ENCODE data around the gene IFNAR2. TPM values are rescaled to one million over a fixed set of nuclear protein-coding genes. Genes with fewer than 3 reads are reported as not detected.
"Not testable (repeated sequence)": the region's sequence is repeated elsewhere in the genome, so short reads cannot be mapped to it uniquely, and the experiment has no call there.

Gene IFNAR2
- total and polyA plus RNA-seq, 3 experiments from 2014 or later, result 23.4 to 85.3 (median 26.4) TPM

DNA sequence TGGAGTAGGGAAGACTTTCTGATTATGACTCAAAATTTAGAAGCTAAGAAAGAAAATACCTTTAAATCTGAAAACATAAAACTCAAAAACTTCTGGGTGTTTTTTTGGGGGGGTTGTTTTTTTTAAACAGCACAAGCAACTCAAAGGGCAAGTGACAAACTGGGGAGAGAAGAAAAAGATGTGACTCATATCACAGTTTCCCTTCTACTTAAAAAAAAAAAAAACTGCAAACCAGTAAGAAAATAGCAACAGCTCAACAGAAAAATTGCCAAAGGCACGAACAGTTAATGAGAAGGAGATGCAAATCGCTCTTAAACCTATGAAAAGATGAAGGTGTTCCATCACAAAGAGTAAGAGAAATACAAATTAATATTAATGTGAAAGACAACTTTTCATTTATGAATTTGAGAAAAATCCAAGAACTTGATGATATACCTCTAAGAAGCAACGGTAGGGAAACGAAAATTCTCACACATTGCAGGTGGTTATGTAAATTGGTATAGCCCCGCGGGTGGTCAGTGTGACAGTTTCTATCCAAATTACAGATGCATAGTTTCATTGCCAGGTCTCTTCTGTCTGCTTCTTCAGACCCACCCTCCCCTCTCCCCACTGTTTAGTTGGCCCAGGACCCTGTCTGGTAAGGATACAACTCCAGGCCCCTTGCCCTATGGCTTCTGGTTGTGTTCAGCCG lies 9.0 kb downstream of the IFNAR2 start:
- POLR2A ChIA-PET, result interaction anchor here (1.1 to 2.2 kb wide), 4 partner anchors 9 to 86 kb away, joined by 4 to 11 read pairs (median 6); partner anchors contain the start of genes IFNAR1, IFNAR2 and IL10RB

DNA sequence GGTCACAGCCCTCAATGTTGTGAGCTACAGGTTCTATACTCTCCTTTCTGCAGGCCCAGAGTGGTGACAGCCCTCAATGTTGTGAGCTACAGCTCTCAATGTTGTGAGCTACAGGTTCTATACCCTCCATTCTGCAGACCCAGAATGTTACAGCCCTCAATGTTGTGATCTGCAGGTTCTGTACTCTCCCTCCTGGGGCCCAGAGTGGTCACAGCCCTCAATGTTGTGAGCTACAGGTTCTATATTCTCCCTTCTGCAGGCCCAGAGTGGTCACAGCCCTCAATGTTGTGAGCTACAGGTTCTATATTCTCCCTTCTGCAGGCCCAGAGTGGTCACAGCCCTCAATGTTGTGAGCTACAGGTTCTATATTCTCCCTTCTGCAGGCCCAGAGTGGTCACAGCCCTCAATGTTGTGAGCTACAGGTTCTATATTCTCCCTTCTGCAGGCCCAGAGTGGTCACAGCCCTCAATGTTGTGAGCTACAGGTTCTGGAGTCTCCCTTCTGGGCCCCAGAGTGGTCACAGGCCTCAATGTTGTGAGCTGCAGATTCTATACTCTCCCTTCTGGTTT lies 9.9 kb downstream of the IFNAR2 start:
- CTCF ChIA-PET, result interaction anchor here (1.4 kb wide), 1 partner anchor 85 kb away, joined by 4 read pairs; the partner anchor contains the start of gene IFNAR1
- not testable (repeated sequence) for H3K27me3 Mint-ChIP-seq; H3K36me3 ChIP-seq (ENCODE audit: insufficient read depth, low read length); H3K27ac ChIP-seq (ENCODE audit: low read depth, low read length); H3K9me3 ChIP-seq (ENCODE audit: low read length); H3K9me3 Mint-ChIP-seq; H3K27me3 ChIP-seq (ENCODE audit: insufficient read depth, low read length, poor library complexity, severe bottlenecking); DNase-seq
- Mint-ChIP-seq H3K36me3 (peaks cover 0 to 38% (median 8%) of the 10 kb centered on the region in 3 donors), H3K27ac (peak overlapping the region; percentile 71 to 97 (median 86)), H3K4me1 (peaks cover 85 to 90% (median 88%) of the 10 kb centered on the region in 3 donors), H3K4me3 (peak overlapping the region; percentile 65 to 84 (median 66))
- Histone ChIP-seq H3K4me1 (ENCODE audit: insufficient read depth, low read length) (peaks cover 88% of the 10 kb centered on the region), H3K4me3 (ENCODE audit: low read length) (peak overlapping the region; percentile 21)
- POLR2A ChIA-PET, result interaction anchor here (0.6 to 1.4 kb wide), 3 partner anchors 10 to 27 kb away, joined by 4 to 9 read pairs (median 4); partner anchors contain the start of gene IL10RB

More for the DNA sequence above, 9.0 kb downstream of the IFNAR2 start:
- peaks cover 0 to 33% (median 7%) of the 10 kb centered on the region in 3 donors for H3K36me3 Mint-ChIP-seq
- peaks cover 84 to 90% (median 88%) of the 10 kb centered on the region in 3 donors for H3K4me1 Mint-ChIP-seq
- no peaks in the 10 kb centered on the region for H3K9me3 ChIP-seq (ENCODE audit: low read length)
- DNase-seq, result peak in 1 of 5 donors; percentile 16
- peaks cover 88% of the 10 kb centered on the region for H3K4me1 ChIP-seq (ENCODE audit: insufficient read depth, low read length)
- CTCF ChIA-PET, result interaction anchor here (0.6 to 1.6 kb wide), 4 partner anchors 13 to 88 kb away, joined by 3 to 5 read pairs (median 4); partner anchors contain the start of gene IFNAR1
- H3K9me3 Mint-ChIP-seq, result no peaks in the 10 kb centered on the region
- peak overlapping the region; percentile 65 to 84 (median 66) for H3K4me3 Mint-ChIP-seq
- peak overlapping the region; percentile 71 to 97 (median 87) for H3K27ac Mint-ChIP-seq
- H3K27ac ChIP-seq (ENCODE audit: low read depth, low read length), result no peak overlapping the region
- H3K36me3 ChIP-seq (ENCODE audit: insufficient read depth, low read length), result no peaks in the 10 kb centered on the region
- H3K27me3 Mint-ChIP-seq, result no peaks in the 10 kb centered on the region
- no peaks in the 10 kb centered on the region for H3K27me3 ChIP-seq (ENCODE audit: insufficient read depth, low read length, poor library complexity, severe bottlenecking)
- peak overlapping the region; percentile 21 for H3K4me3 ChIP-seq (ENCODE audit: low read length)

DNA sequence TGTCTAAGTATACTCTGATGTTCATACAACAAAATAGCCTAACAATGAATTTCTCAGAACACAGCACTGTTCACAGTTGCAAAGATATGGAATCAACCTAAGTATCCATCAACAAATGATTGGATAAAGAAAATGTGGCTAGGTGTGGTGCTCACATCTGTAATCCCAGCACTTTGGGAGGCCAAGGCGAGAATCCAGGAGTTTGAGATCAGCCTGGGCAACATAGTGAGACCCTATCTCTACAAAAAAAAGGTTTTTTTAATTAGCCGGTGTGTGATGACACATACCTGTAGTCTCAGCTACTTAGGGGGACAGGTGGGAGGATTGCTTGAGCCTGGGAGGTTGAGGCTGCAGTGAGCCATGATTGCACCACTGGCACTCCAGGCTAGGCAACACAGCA lies 10.7 kb downstream of the IFNAR2 start:
- H3K4me3 ChIP-seq (ENCODE audit: low read length), result no peak overlapping the region
- CTCF ChIA-PET, result no interaction called here
- Mint-ChIP-seq H3K4me3 (peak overlapping the region in 4 of 7 donors; percentile 33 to 49 (median 41)), H3K27me3 (no peaks in the 10 kb centered on the region), H3K9me3 (no peaks in the 10 kb centered on the region), H3K4me1 (peaks cover 83 to 90% (median 86%) of the 10 kb centered on the region in 3 donors), H3K27ac (peak overlapping the region in 7 of 8 donors; percentile 32 to 84 (median 63)), H3K36me3 (peaks cover 0 to 43% (median 13%) of the 10 kb centered on the region in 3 donors)
- no peaks in the 10 kb centered on the region for H3K27me3 ChIP-seq (ENCODE audit: insufficient read depth, low read length, poor library complexity, severe bottlenecking)
- H3K9me3 ChIP-seq (ENCODE audit: low read length), result no peaks in the 10 kb centered on the region
- no peak for DNase-seq
- POLR2A ChIA-PET, result interaction anchor here (0.6 kb wide), 1 partner anchor 9 kb away, joined by 3 read pairs; no protein-coding TSS in a partner anchor
- no peak overlapping the region for H3K27ac ChIP-seq (ENCODE audit: low read depth, low read length)
- peaks cover 88% of the 10 kb centered on the region for H3K4me1 ChIP-seq (ENCODE audit: insufficient read depth, low read length)
- H3K36me3 ChIP-seq (ENCODE audit: insufficient read depth, low read length), result peaks cover 10% of the 10 kb centered on the region

DNA sequence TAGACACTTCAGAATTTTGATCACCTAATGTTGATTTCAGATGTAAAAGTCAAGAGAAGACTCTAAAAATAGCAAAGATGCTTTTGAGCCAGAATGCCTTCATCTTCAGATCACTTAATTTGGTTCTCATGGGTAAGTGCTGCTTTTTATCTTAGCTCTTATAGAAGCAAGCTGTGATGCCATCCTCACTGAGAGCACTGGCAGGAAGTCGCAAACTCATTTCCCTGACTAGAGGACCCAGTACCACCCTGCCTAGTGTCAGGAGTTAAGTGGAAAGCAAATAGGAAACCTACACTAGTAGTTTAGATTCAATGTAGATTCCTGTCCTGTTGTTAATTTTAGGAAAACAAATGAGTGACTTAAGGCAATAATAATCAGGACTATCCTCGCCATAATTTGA lies 12.1 kb downstream of the IFNAR2 start:
- Histone ChIP-seq H3K4me3 (ENCODE audit: low read length) (no peak overlapping the region), H3K36me3 (ENCODE audit: insufficient read depth, low read length) (peaks cover 22% of the 10 kb centered on the region), H3K9me3 (ENCODE audit: low read length) (no peaks in the 10 kb centered on the region), H3K27ac (ENCODE audit: low read depth, low read length) (no peak overlapping the region), H3K27me3 (ENCODE audit: insufficient read depth, low read length, poor library complexity, severe bottlenecking) (no peaks in the 10 kb centered on the region), H3K4me1 (ENCODE audit: insufficient read depth, low read length) (peaks cover 87% of the 10 kb centered on the region)
- H3K4me1 Mint-ChIP-seq, result peaks cover 82 to 89% (median 86%) of the 10 kb centered on the region in 3 donors
- H3K27ac Mint-ChIP-seq, result peak overlapping the region in 6 of 8 donors; percentile 56 to 83 (median 71)
- H3K36me3 Mint-ChIP-seq, result peaks cover 7 to 51% (median 18%) of the 10 kb centered on the region in 3 donors
- peak overlapping the region in 4 of 7 donors; percentile 5 to 35 (median 17) for H3K4me3 Mint-ChIP-seq
- no peaks in the 10 kb centered on the region for H3K9me3 Mint-ChIP-seq
- H3K27me3 Mint-ChIP-seq, result no peaks in the 10 kb centered on the region
- DNase-seq, result peak in 1 of 5 donors; percentile 24
- CTCF ChIA-PET, result interaction anchor here (0.7 to 1.1 kb wide), 2 partner anchors 45 to 1369 kb away, joined by 3 read pairs; no protein-coding TSS in a partner anchor
- POLR2A ChIA-PET, result interaction anchor here (0.6 kb wide), 1 partner anchor 216 kb away, joined by 5 read pairs; no protein-coding TSS in a partner anchor

DNA sequence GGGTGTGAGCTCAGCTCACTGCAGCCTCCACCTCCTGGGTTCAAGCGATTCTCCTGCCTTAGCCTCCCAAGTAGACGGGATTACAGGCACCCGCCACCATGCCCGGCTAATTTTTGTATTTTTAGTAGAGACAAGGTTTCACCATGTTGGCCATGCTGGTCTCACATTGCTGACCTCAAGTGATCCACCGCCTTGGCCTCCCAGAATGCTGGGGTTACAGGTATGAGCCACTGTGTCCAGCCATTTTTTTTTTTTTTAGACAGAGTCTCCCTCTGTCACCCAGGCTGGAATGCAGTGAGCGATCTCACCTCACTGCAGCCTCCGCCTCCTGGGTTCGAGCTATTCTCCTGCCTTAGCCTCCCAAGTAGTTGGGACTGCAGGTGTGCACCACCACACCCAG lies 13.1 kb downstream of the IFNAR2 start:
- H3K27ac Mint-ChIP-seq, result peak overlapping the region in 1 of 8 donors; percentile 33
- H3K36me3 ChIP-seq (ENCODE audit: insufficient read depth, low read length), result peaks cover 29% of the 10 kb centered on the region
- H3K36me3 Mint-ChIP-seq, result peaks cover 8 to 56% (median 22%) of the 10 kb centered on the region in 3 donors
- CTCF ChIA-PET, result interaction anchor here (0.7 kb wide), 1 partner anchor 1368 kb away, joined by 3 read pairs; no protein-coding TSS in a partner anchor
- H3K27me3 ChIP-seq (ENCODE audit: insufficient read depth, low read length, poor library complexity, severe bottlenecking); H3K27me3 Mint-ChIP-seq; H3K9me3 Mint-ChIP-seq; POLR2A ChIA-PET; H3K9me3 ChIP-seq (ENCODE audit: low read length); DNase-seq; H3K4me3 ChIP-seq (ENCODE audit: low read length); H3K27ac ChIP-seq (ENCODE audit: low read depth, low read length): not testable (repeated sequence)
- H3K4me1 Mint-ChIP-seq, result peaks cover 81 to 89% (median 86%) of the 10 kb centered on the region in 3 donors
- H3K4me3 Mint-ChIP-seq, result peak overlapping the region in 1 of 7 donors; percentile 28
- peaks cover 86% of the 10 kb centered on the region for H3K4me1 ChIP-seq (ENCODE audit: insufficient read depth, low read length)

DNA sequence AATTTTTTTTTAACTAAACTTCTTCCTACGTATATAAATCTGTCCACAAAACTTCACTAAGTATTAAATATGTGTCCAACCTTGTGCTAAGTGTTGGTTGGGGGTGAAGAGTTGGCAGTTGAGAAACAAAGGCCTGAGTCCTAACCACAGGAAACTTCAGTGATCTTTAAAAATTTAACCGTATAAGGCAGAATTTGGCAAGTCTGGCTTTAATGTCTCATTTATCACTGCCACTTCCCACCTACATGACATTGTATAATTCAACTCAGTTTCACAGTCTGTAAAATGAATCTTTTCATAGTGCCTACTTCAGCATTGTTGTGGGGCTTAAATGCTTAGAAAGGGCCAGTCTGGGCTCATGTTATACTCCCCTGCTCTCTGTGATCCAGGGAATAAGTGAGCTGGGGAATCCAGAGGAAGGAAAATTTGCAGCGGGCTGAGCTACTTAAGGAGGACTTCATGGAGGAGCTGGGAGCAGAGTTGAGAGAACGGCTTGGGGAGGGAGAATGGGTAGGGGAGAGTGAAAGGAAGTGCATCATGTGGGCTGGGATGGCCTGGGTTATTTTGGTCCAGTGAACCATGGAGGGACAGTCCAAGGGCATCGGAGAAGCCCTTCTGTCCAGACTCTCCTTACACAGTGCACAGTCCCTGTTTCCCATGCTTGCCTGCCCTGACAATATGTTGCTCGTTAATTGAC lies 14.5 kb downstream of the IFNAR2 start:
- ChIA-PET POLR2A (no interaction called here), CTCF (no interaction called here)
- no peaks in the 10 kb centered on the region for H3K27me3 Mint-ChIP-seq
- peaks cover 74 to 88% (median 84%) of the 10 kb centered on the region in 3 donors for H3K4me1 Mint-ChIP-seq
- no peak for DNase-seq
- peaks cover 13 to 66% (median 30%) of the 10 kb centered on the region in 3 donors for H3K36me3 Mint-ChIP-seq
- Histone ChIP-seq H3K27me3 (ENCODE audit: insufficient read depth, low read length, poor library complexity, severe bottlenecking) (no peaks in the 10 kb centered on the region), H3K36me3 (ENCODE audit: insufficient read depth, low read length) (peaks cover 37% of the 10 kb centered on the region), H3K27ac (ENCODE audit: low read depth, low read length) (no peak overlapping the region), H3K9me3 (ENCODE audit: low read length) (no peaks in the 10 kb centered on the region), H3K4me3 (ENCODE audit: low read length) (peak overlapping the region; percentile 9), H3K4me1 (ENCODE audit: insufficient read depth, low read length) (peaks cover 81% of the 10 kb centered on the region)
- no peaks in the 10 kb centered on the region for H3K9me3 Mint-ChIP-seq
- peak overlapping the region in 6 of 7 donors; percentile 67 to 78 (median 76) for H3K4me3 Mint-ChIP-seq
- H3K27ac Mint-ChIP-seq, result peak overlapping the region; percentile 45 to 97 (median 87)

DNA sequence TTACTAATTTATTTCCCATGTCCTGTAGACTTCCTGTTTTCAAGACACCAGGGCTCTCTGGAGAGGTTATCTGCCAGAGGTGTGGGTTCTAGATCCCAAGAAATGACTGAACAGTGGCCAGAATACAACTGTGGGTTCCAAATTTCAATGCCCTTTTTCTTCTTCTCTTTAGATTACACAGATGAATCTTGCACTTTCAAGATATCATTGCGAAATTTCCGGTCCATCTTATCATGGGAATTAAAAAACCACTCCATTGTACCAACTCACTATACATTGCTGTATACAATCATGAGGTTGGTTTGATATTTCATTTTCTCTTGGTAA lies 15.0 kb downstream of the IFNAR2 start:
- H3K27me3 ChIP-seq (ENCODE audit: insufficient read depth, low read length, poor library complexity, severe bottlenecking), result no peaks in the 10 kb centered on the region
- no peaks in the 10 kb centered on the region for H3K9me3 ChIP-seq (ENCODE audit: low read length)
- peaks cover 13 to 72% (median 33%) of the 10 kb centered on the region in 3 donors for H3K36me3 Mint-ChIP-seq
- H3K4me1 ChIP-seq (ENCODE audit: insufficient read depth, low read length), result peaks cover 81% of the 10 kb centered on the region
- no peak overlapping the region for H3K4me3 ChIP-seq (ENCODE audit: low read length)
- H3K27me3 Mint-ChIP-seq, result no peaks in the 10 kb centered on the region
- peaks cover 42% of the 10 kb centered on the region for H3K36me3 ChIP-seq (ENCODE audit: insufficient read depth, low read length)
- no peak for DNase-seq
- peaks cover 75 to 90% (median 86%) of the 10 kb centered on the region in 3 donors for H3K4me1 Mint-ChIP-seq
- H3K9me3 Mint-ChIP-seq, result no peaks in the 10 kb centered on the region
- ChIA-PET CTCF (interaction anchor here (1.3 kb wide), 1 partner anchor 116 kb away, joined by 4 read pairs; no protein-coding TSS in a partner anchor), POLR2A (no interaction called here)
- no peak overlapping the region for H3K27ac ChIP-seq (ENCODE audit: low read depth, low read length)
- H3K4me3 Mint-ChIP-seq, result peak overlapping the region in 5 of 7 donors; percentile 67 to 77 (median 76)
- H3K27ac Mint-ChIP-seq, result peak overlapping the region; percentile 45 to 97 (median 87)
